Esophagus squamous epithelium (tissue), 5 donors: ENCODE data around the gene RNF13. TPM values are rescaled to one million over a fixed set of nuclear protein-coding genes. Genes with fewer than 3 reads are reported as not detected.

Experiments
- DNase-seq: peaks from one replicate; lab custom pipeline; 2025; lab: John Stamatoyannopoulos, UW
- H3K27ac ChIP-seq, 4 donors: fragments of 200-600 bp; sonication (generic); one replicate each; pipeline ENCODE4 v1.5.1; 2016 to 2019; ENCODE audit warnings: mild to moderate bottlenecking in 1 of 4
- H3K27me3 ChIP-seq, 4 donors: fragments of 200-600 bp; sonication (generic); 1 replicate in 3 of 4; 2 replicates in 1 of 4; pipeline versions ENCODE4 v1.5.1 to v1.6.0; 2017 to 2021; ENCODE audit warnings: antibody characterized with exemption in 1 of 4
- H3K36me3 ChIP-seq, 3 donors: fragments of 200-600 bp; sonication (generic); one replicate each; pipeline ENCODE4 v1.5.1; 2016 to 2019
- H3K4me1 ChIP-seq, 3 donors: fragments of 200-600 bp; sonication (generic); one replicate each; pipeline ENCODE4 v1.5.1; 2017 to 2019
- H3K4me3 ChIP-seq, 4 donors: fragments of 200-600 bp; sonication (generic); 1 replicate in 3 of 4; 2 replicates in 1 of 4; pipeline ENCODE4 v1.5.1; 2016 to 2019; ENCODE audit warnings: mild to moderate bottlenecking in 2 of 4, moderate library complexity in 1 of 4
- H3K9me3 ChIP-seq, 3 donors: fragments of 200-600 bp; sonication (generic); one replicate each; pipeline ENCODE4 v1.5.1; 2016 to 2019
- POLR2A ChIP-seq, 4 donors: fragments of 450-650 bp; IDR thresholded peaks; one replicate each; pipeline ENCODE4 v1.6.1; 2017; ENCODE audit warnings: antibody characterized with exemption in 4 of 4, mild to moderate bottlenecking in 4 of 4, moderate library complexity in 3 of 4
- WGBS, 2 donors: methylation state at CpG; one replicate each; pipeline ENCODE4 v1.1.5; 2018; 5-methylcytosine and 5-hydroxymethylcytosine counted together
- intact Hi-C: fragments of 100-400 bp; cut with DNase I; formaldehyde crosslinking; loops from one replicate; pipeline ENCODE4 v1.15.0; 2022
- total RNA-seq, 4 donors: library from RNA; depleted of rRNA; stranded (reverse); fragments of >200 nt; gene quantifications; one replicate each; pipeline ENCODE4 v1.1.0, GENCODE V29; 2016
- TF ChIP-seq, protein P1 (sequence below), 6 experiments: fragments of 450-650 bp in 4 of 6; fragments of 200-600 bp in 2 of 6; sonication (generic) in 2 of 6; IDR thresholded peaks; one replicate each; pipeline ENCODE4 v1.5.1; 2016 to 2019; ENCODE audit warnings: antibody characterized with exemption in 6 of 6, mild to moderate bottlenecking in 4 of 6, moderate library complexity in 4 of 6
- donor health status: DM: yes; HTN: yes; CAD: no.

The RNF13 gene
- total RNA-seq, 4 donors from 2014 or later, result 17.4 to 70.4 (median 45.8) TPM

DNA sequence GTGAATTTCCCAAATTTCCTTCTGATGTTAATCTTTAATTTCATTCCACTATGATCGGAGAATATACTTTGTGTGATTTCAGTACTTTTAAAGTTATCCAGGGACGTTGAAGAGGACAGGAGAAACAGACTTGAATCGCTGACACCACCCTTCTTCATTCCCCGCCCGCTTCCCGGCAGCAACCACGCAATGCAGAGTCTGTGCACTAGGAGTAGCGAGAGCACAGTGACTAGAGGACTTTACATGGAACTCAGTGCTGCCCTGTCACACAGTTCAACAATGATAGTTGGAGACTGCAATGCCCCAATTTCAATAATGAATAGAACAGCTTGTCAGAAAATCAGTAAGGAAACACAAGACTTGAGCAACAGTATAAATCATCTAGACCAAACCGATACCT, 73.9 kb downstream of the RNF13 start:
- TF ChIP-seq, protein P1, sequence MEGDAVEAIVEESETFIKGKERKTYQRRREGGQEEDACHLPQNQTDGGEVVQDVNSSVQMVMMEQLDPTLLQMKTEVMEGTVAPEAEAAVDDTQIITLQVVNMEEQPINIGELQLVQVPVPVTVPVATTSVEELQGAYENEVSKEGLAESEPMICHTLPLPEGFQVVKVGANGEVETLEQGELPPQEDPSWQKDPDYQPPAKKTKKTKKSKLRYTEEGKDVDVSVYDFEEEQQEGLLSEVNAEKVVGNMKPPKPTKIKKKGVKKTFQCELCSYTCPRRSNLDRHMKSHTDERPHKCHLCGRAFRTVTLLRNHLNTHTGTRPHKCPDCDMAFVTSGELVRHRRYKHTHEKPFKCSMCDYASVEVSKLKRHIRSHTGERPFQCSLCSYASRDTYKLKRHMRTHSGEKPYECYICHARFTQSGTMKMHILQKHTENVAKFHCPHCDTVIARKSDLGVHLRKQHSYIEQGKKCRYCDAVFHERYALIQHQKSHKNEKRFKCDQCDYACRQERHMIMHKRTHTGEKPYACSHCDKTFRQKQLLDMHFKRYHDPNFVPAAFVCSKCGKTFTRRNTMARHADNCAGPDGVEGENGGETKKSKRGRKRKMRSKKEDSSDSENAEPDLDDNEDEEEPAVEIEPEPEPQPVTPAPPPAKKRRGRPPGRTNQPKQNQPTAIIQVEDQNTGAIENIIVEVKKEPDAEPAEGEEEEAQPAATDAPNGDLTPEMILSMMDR (IDR thresholded peaks at IDR 0.05), result no peak
- TF ChIP-seq POLR2A (IDR thresholded peaks at IDR 0.05), result no peak
- WGBS, 2 donors, result 85 to 89% methylated on average over 9 of the region's 9 CpGs
- Histone ChIP-seq H3K4me1 (peaks cover 0 to 9% (median 0%) of the 10 kb centered on the region in 3 donors), H3K9me3 (no peaks in the 10 kb centered on the region), H3K27me3 (no peaks in the 10 kb centered on the region), H3K27ac (no peak overlapping the region), H3K4me3 (no peak overlapping the region), H3K36me3 (peaks cover 0 to 42% (median 0%) of the 10 kb centered on the region in 3 donors)
- DNase-seq, result no peak
- intact Hi-C loops, result no loop called here

DNA sequence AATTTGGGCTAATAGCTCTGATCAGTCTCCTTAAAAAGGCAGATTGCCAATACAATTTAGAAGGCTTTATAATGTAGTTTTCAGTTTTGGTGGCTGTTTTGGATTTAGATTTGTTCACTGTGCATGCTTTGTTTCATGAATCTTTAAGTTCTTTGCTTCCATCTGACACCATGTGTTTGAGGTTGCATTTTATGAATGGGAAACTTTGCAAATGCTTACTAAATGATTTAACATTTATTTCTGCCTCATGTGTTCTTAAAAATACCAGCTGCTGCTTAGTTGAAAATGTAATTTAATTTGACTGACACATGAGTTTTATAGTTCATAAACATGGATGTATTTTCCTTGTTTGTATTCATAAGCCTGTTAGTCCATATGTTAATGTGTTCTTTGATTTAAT, 78.6 kb downstream of the RNF13 start:
- H3K4me1 ChIP-seq, result peaks cover 0 to 9% (median 0%) of the 10 kb centered on the region in 3 donors
- H3K27me3 ChIP-seq, result no peaks in the 10 kb centered on the region
- H3K4me3 ChIP-seq, result no peak overlapping the region
- intact Hi-C loops, result no loop called here
- H3K9me3 ChIP-seq, result no peaks in the 10 kb centered on the region
- TF ChIP-seq POLR2A (IDR thresholded peaks at IDR 0.05), result no peak
- TF ChIP-seq, protein P1 (IDR thresholded peaks at IDR 0.05), result no peak
- DNase-seq, result no peak
- H3K27ac ChIP-seq, result no peak overlapping the region
- peaks cover 0 to 51% (median 0%) of the 10 kb centered on the region in 3 donors for H3K36me3 ChIP-seq

DNA sequence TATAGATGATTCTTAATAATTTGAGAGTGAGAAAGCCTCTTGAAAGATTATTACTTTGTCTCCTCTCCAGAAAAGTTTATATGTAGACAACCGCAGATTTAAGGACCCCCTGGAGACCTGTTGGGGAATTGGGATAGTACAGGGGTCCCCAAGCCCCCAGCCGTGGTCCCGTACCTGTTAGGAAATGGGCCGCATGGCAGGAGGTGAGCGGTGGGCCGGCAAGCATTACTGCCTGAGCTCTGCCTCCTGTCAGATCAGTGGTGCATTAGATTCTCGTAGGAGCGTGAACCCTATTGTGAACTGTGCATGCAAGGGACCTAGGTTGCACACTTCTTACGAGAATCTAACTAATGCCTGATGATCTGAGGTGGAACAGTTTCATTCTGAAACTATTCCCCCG, 79.4 kb downstream of the RNF13 start:
- intact Hi-C loops, result no loop called here
- H3K36me3 ChIP-seq, result peaks cover 0 to 52% (median 0%) of the 10 kb centered on the region in 3 donors
- H3K4me3 ChIP-seq, result no peak overlapping the region
- DNase-seq, result no peak
- no peak overlapping the region for H3K27ac ChIP-seq
- H3K27me3 ChIP-seq, result no peaks in the 10 kb centered on the region
- WGBS, 2 donors, result 92 to 94% methylated on average over 6 to 10 of the region's 10 CpGs
- TF ChIP-seq, protein P1 (IDR thresholded peaks at IDR 0.05), result no peak
- no peak for TF ChIP-seq POLR2A (IDR thresholded peaks at IDR 0.05)
- H3K9me3 ChIP-seq, result no peaks in the 10 kb centered on the region
- H3K4me1 ChIP-seq, result peaks cover 0 to 9% (median 0%) of the 10 kb centered on the region in 3 donors

DNA sequence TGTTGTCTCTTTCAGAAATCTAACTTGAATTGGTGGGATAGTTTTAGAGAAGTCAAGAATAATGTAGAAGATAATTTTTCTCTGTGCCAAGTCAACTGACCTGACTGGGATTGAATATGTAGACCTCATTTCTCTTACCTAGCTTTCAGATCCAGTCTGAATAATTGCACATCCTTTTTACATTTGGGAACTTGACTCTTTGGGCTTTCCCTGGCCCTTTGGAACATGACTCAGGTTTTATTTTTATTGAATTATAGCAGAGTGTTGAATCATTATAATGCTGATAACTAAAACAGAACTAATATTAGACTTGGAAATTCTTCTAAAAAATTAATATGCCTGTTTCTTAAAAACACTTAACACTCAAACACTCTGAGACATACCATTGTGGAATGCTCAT, 81.2 kb downstream of the RNF13 start:
- Histone ChIP-seq H3K27me3 (no peaks in the 10 kb centered on the region), H3K27ac (no peak overlapping the region), H3K9me3 (no peaks in the 10 kb centered on the region), H3K4me3 (no peak overlapping the region), H3K4me1 (peaks cover 0 to 9% (median 0%) of the 10 kb centered on the region in 3 donors), H3K36me3 (peaks cover 0 to 51% (median 0%) of the 10 kb centered on the region in 3 donors)
- TF ChIP-seq, protein P1 (IDR thresholded peaks at IDR 0.05), result no peak
- TF ChIP-seq POLR2A (IDR thresholded peaks at IDR 0.05), result no peak
- DNase-seq, result no peak
- intact Hi-C loops, result no loop called here

DNA sequence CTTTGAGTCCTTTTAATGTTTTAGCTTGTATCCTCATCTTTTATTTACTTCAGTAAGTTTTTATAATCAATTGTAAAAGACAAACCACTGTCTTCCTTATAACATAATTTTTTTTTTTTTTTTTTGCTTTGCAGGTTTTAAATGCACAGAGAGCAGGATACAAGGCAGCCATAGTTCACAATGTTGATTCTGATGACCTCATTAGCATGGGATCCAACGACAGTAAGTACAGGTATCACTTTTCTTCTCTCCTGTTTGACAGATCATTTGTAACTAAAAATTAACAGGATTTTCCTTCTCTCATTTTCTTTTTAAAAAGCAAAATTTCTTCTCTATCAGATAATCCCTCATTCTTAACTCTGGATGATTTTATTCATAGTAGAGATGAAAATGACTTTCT, 82.3 kb downstream of the RNF13 start:
- 58 to 67% methylated on average over 1 of the region's 1 CpG for WGBS, 2 donors
- H3K27me3 ChIP-seq, result no peaks in the 10 kb centered on the region
- peaks cover 0 to 6% (median 0%) of the 10 kb centered on the region in 3 donors for H3K4me1 ChIP-seq
- no peaks in the 10 kb centered on the region for H3K9me3 ChIP-seq
- TF ChIP-seq, protein P1 (IDR thresholded peaks at IDR 0.05), result no peak
- TF ChIP-seq POLR2A (IDR thresholded peaks at IDR 0.05), result no peak
- H3K36me3 ChIP-seq, result peaks cover 0 to 45% (median 0%) of the 10 kb centered on the region in 3 donors
- no peak overlapping the region for H3K4me3 ChIP-seq
- intact Hi-C loops, result no loop called here
- H3K27ac ChIP-seq, result no peak overlapping the region
- no peak for DNase-seq
